Measurements from ENCODE around the gene SDS.
"Not testable (repeated sequence)": the region's sequence is repeated elsewhere in the genome, so short reads cannot be mapped to it uniquely, and the experiment has no call there.

SDS gene

DNA sequence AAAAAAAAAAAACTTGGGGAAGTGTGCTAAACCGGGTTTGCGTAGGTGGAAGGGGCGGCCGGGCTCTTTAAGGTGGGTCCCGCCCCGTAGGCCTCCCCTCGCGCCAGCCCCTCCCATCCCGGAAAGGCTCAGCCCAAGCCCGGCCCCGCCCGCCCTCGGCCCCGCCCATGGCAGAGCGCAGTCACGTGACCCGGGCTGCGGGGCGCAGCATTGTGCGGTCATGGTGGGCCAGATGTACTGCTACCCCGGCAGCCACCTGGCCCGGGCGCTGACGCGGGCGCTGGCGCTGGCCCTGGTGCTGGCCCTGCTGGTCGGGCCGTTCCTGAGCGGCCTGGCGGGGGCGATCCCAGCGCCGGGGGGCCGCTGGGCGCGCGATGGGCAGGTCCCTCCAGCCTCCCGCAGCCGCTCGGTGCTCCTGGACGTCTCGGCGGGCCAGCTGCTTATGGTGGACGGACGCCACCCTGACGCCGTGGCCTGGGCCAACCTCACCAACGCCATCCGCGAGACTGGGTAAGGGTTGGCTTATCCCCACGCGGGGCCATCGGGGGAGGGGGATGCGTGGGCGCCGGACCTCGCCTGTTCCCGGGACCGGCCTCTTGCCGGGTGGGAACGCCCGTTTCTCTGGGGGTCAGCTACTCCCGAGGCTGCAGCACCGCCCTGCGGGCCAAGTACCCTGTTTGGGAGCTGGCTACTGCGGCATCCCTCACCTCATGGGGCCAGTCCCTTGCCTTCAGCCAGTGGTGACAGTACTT, 45.1 kb downstream of the SDS start, which contains the start of gene PLBD2:
Gene PLBD2, plus strand, starts transcription at position 207 of the 752 bp plus-strand sequence. Its CDS starts 14 bp downstream, at position 221.
- ATAC-seq = peak; percentile 93
- TF ChIP-seq GLIS3 (CRISPR knock-in tag; IDR thresholded peaks at IDR 0.05) (no peak), ZFP30 (CRISPR knock-in tag; IDR thresholded peaks at IDR 0.05) (no peak), ZFP3 (CRISPR knock-in tag; IDR thresholded peaks at IDR 0.05) (0 out of 2 replicates have a peak, but pooled peaks have one; percentile 35), BACH2 (CRISPR knock-in tag; IDR thresholded peaks at IDR 0.05; ENCODE audit: borderline replicate concordance) (no peak), ESRRG (CRISPR knock-in tag; IDR thresholded peaks at IDR 0.05) (no peak), ZNF70 (CRISPR knock-in tag; IDR thresholded peaks at IDR 0.05) (no peak)
- TF ChIP-seq, protein P1, sequence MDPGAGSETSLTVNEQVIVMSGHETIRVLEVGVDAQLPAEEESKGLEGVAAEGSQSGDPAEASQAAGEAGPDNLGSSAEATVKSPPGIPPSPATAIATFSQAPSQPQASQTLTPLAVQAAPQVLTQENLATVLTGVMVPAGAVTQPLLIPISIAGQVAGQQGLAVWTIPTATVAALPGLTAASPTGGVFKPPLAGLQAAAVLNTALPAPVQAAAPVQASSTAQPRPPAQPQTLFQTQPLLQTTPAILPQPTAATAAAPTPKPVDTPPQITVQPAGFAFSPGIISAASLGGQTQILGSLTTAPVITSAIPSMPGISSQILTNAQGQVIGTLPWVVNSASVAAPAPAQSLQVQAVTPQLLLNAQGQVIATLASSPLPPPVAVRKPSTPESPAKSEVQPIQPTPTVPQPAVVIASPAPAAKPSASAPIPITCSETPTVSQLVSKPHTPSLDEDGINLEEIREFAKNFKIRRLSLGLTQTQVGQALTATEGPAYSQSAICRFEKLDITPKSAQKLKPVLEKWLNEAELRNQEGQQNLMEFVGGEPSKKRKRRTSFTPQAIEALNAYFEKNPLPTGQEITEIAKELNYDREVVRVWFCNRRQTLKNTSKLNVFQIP (CRISPR knock-in tag; IDR thresholded peaks at IDR 0.05; ENCODE audit: borderline replicate concordance, low read depth) = no peak
- TF ChIP-seq, protein P2, sequence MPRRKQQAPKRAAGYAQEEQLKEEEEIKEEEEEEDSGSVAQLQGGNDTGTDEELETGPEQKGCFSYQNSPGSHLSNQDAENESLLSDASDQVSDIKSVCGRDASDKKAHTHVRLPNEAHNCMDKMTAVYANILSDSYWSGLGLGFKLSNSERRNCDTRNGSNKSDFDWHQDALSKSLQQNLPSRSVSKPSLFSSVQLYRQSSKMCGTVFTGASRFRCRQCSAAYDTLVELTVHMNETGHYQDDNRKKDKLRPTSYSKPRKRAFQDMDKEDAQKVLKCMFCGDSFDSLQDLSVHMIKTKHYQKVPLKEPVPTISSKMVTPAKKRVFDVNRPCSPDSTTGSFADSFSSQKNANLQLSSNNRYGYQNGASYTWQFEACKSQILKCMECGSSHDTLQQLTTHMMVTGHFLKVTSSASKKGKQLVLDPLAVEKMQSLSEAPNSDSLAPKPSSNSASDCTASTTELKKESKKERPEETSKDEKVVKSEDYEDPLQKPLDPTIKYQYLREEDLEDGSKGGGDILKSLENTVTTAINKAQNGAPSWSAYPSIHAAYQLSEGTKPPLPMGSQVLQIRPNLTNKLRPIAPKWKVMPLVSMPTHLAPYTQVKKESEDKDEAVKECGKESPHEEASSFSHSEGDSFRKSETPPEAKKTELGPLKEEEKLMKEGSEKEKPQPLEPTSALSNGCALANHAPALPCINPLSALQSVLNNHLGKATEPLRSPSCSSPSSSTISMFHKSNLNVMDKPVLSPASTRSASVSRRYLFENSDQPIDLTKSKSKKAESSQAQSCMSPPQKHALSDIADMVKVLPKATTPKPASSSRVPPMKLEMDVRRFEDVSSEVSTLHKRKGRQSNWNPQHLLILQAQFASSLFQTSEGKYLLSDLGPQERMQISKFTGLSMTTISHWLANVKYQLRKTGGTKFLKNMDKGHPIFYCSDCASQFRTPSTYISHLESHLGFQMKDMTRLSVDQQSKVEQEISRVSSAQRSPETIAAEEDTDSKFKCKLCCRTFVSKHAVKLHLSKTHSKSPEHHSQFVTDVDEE (CRISPR knock-in tag; IDR thresholded peaks at IDR 0.05) = no peak

DNA sequence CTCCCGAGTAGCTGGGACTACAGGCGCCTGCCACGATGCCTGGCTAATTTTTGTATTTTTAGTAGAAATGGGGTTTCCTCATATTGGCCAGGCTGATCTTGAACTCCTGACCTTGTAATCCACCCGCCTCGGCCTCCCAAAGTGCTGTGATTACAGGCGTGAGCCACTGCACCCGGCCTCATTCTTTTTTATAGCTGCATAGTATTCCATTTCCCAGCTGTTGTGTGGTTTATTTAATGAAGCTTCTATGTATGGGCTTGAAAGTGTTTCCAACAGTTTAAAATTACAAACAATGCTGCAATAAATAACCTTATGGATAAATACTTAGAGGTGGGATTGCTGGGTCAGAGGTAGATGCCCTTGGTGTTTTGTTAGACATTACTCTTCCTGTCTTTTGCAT, 49.5 kb downstream of the SDS start:
- ATAC-seq = not testable (repeated sequence)

DNA sequence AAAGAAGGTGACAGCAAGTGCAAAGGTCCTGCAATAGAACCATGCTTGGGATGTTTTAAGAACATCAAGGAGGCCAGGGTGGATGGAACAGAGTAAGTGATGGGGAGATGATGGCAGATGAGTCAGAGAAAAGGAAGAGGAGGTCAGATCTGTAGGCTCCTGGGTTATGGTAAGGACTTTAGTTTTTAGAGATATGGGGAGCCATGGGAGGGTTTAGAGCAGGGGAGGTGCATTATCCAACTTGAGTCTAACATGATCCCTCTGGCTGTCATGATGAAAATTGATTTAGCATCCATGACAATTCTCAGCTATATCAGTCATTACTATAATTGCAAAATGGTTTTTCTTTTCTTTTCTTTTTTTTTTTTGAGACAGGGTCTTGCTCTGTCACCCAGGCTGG, 52.6 kb downstream of the SDS start:
- TF ChIP-seq ZNF70 (CRISPR knock-in tag; IDR thresholded peaks at IDR 0.05) (no peak), ZC3H10 (CRISPR knock-in tag; IDR thresholded peaks at IDR 0.05) (no peak), BACH2 (CRISPR knock-in tag; IDR thresholded peaks at IDR 0.05; ENCODE audit: borderline replicate concordance) (no peak), OSR1 (CRISPR knock-in tag; IDR thresholded peaks at IDR 0.05) (no peak), ARNTL (CRISPR knock-in tag; IDR thresholded peaks at IDR 0.05; ENCODE audit: borderline replicate concordance, low read depth) (no peak), PPARA (CRISPR knock-in tag; IDR thresholded peaks at IDR 0.05; ENCODE audit: borderline replicate concordance) (no peak), SNAI2 (CRISPR knock-in tag; IDR thresholded peaks at IDR 0.05) (no peak), TCF4 (CRISPR knock-in tag; IDR thresholded peaks at IDR 0.05; ENCODE audit: borderline replicate concordance) (no peak), ZNF8 (CRISPR knock-in tag; IDR thresholded peaks at IDR 0.05) (no peak), ZFP3 (CRISPR knock-in tag; IDR thresholded peaks at IDR 0.05) (no peak), ESRRG (CRISPR knock-in tag; IDR thresholded peaks at IDR 0.05) (no peak), CSDC2 (CRISPR knock-in tag; IDR thresholded peaks at IDR 0.05) (no peak), ISL1 (CRISPR knock-in tag; IDR thresholded peaks at IDR 0.05) (no peak)
- TF ChIP-seq, protein P3, sequence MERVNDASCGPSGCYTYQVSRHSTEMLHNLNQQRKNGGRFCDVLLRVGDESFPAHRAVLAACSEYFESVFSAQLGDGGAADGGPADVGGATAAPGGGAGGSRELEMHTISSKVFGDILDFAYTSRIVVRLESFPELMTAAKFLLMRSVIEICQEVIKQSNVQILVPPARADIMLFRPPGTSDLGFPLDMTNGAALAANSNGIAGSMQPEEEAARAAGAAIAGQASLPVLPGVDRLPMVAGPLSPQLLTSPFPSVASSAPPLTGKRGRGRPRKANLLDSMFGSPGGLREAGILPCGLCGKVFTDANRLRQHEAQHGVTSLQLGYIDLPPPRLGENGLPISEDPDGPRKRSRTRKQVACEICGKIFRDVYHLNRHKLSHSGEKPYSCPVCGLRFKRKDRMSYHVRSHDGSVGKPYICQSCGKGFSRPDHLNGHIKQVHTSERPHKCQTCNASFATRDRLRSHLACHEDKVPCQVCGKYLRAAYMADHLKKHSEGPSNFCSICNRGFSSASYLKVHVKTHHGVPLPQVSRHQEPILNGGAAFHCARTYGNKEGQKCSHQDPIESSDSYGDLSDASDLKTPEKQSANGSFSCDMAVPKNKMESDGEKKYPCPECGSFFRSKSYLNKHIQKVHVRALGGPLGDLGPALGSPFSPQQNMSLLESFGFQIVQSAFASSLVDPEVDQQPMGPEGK (CRISPR knock-in tag; IDR thresholded peaks at IDR 0.05; ENCODE audit: borderline replicate concordance) = no peak
- TF ChIP-seq, protein P4, sequence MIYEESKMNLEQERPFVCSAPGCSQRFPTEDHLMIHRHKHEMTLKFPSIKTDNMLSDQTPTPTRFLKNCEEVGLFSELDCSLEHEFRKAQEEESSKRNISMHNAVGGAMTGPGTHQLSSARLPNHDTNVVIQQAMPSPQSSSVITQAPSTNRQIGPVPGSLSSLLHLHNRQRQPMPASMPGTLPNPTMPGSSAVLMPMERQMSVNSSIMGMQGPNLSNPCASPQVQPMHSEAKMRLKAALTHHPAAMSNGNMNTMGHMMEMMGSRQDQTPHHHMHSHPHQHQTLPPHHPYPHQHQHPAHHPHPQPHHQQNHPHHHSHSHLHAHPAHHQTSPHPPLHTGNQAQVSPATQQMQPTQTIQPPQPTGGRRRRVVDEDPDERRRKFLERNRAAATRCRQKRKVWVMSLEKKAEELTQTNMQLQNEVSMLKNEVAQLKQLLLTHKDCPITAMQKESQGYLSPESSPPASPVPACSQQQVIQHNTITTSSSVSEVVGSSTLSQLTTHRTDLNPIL (CRISPR knock-in tag; IDR thresholded peaks at IDR 0.05; ENCODE audit: low read depth) = no peak
- TF ChIP-seq, protein P1 (CRISPR knock-in tag; IDR thresholded peaks at IDR 0.05; ENCODE audit: borderline replicate concordance, low read depth) = no peak
- TF ChIP-seq, protein P5, sequence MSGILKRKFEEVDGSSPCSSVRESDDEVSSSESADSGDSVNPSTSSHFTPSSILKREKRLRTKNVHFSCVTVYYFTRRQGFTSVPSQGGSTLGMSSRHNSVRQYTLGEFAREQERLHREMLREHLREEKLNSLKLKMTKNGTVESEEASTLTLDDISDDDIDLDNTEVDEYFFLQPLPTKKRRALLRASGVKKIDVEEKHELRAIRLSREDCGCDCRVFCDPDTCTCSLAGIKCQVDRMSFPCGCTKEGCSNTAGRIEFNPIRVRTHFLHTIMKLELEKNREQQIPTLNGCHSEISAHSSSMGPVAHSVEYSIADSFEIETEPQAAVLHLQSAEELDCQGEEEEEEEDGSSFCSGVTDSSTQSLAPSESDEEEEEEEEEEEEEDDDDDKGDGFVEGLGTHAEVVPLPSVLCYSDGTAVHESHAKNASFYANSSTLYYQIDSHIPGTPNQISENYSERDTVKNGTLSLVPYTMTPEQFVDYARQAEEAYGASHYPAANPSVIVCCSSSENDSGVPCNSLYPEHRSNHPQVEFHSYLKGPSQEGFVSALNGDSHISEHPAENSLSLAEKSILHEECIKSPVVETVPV (CRISPR knock-in tag; IDR thresholded peaks at IDR 0.05) = no peak
- no peak for ATAC-seq
